Measurements from ENCODE around the gene REEP1. TPM values are rescaled to one million over a fixed set of nuclear protein-coding genes. Genes with fewer than 3 reads are reported as not detected.

The REEP1 gene
- total RNA-seq, 4 donors from 2014 or later, result 0.34 to 5.2 (median 2.4) TPM

- 63% methylated on average over 5 of the region's 5 CpGs for WGBS
- no peak for DNase-seq (ENCODE audit: low spot score in 2 of 2)
- peaks cover 46% of the 10 kb centered on the region for H3K4me1 ChIP-seq
These were observed 116.3 kb downstream of the REEP1 start for GRCh38 chr2:86221066-86221684.

GRCh38 chr2:86219896-86220295 lies 117.5 kb downstream of the REEP1 start:
- H3K4me3 ChIP-seq, result no peak overlapping the region
- no peak for DNase-seq (ENCODE audit: low spot score in 2 of 2)
- no peak overlapping the region for H3K27ac ChIP-seq
- H3K36me3 ChIP-seq, result no peaks in the 10 kb centered on the region
- no peaks in the 10 kb centered on the region for H3K9me3 ChIP-seq
- peaks cover 37% of the 10 kb centered on the region for H3K4me1 ChIP-seq
- WGBS, result 83% methylated on average over 5 of the region's 5 CpGs
- H3K27me3 ChIP-seq, result no peaks in the 10 kb centered on the region
- no peak for TF ChIP-seq CTCF (IDR thresholded peaks at IDR 0.05)
- TF ChIP-seq POLR2AphosphoS5 (IDR thresholded peaks at IDR 0.05), result no peak
- TF ChIP-seq POLR2A (IDR thresholded peaks at IDR 0.05), result no peak
- TF ChIP-seq EP300 (IDR thresholded peaks at IDR 0.05), result no peak

More at GRCh38 chr2:86221066-86221684, 116.3 kb downstream of the REEP1 start:
- Histone ChIP-seq H3K27me3 (no peaks in the 10 kb centered on the region), H3K27ac (no peak overlapping the region), H3K36me3 (no peaks in the 10 kb centered on the region), H3K4me3 (no peak overlapping the region), H3K9me3 (no peaks in the 10 kb centered on the region)
- TF ChIP-seq CTCF (IDR thresholded peaks at IDR 0.05) (peak; percentile 50 to 76), POLR2AphosphoS5 (IDR thresholded peaks at IDR 0.05) (no peak)

GRCh38 chr2:86218124-86218523 lies 119.3 kb downstream of the REEP1 start:
- Histone ChIP-seq H3K27me3 (no peaks in the 10 kb centered on the region), H3K4me3 (no peak overlapping the region), H3K27ac (no peak overlapping the region), H3K9me3 (no peaks in the 10 kb centered on the region), H3K4me1 (peaks cover 19% of the 10 kb centered on the region), H3K36me3 (peaks cover 12% of the 10 kb centered on the region)
- no peak for TF ChIP-seq EP300 (IDR thresholded peaks at IDR 0.05)
- WGBS, result 95% methylated on average over 4 of the region's 4 CpGs
- no peak for DNase-seq (ENCODE audit: low spot score in 2 of 2)

GRCh38 chr2:86216575-86217555 lies 120.6 kb downstream of the REEP1 start:
- no peak overlapping the region for H3K27ac ChIP-seq
- no peaks in the 10 kb centered on the region for H3K27me3 ChIP-seq
- DNase-seq (ENCODE audit: low spot score in 2 of 2), result no peak
- H3K4me3 ChIP-seq, result peak overlapping the region; percentile 5
- peaks cover 21% of the 10 kb centered on the region for H3K36me3 ChIP-seq
- TF ChIP-seq EP300 (IDR thresholded peaks at IDR 0.05), result no peak
- TF ChIP-seq POLR2A (IDR thresholded peaks at IDR 0.05), result no peak
- no peak for TF ChIP-seq POLR2AphosphoS5 (IDR thresholded peaks at IDR 0.05)
- TF ChIP-seq CTCF (IDR thresholded peaks at IDR 0.05), result no peak
- 58% methylated on average over 13 of the region's 13 CpGs for WGBS
- H3K9me3 ChIP-seq, result no peaks in the 10 kb centered on the region
- peaks cover 8% of the 10 kb centered on the region for H3K4me1 ChIP-seq

GRCh38 chr2:86214503-86214832 lies 123.0 kb downstream of the REEP1 start:
- H3K27me3 ChIP-seq, result no peaks in the 10 kb centered on the region
- no peak for TF ChIP-seq EP300 (IDR thresholded peaks at IDR 0.05)
- no peak for TF ChIP-seq POLR2AphosphoS5 (IDR thresholded peaks at IDR 0.05)
- TF ChIP-seq CTCF (IDR thresholded peaks at IDR 0.05), result no peak
- no peak for TF ChIP-seq POLR2A (IDR thresholded peaks at IDR 0.05)
- H3K27ac ChIP-seq, result no peak overlapping the region
- no peak overlapping the region for H3K4me3 ChIP-seq
- WGBS, result 85% methylated on average over 2 of the region's 2 CpGs
- peaks cover 45% of the 10 kb centered on the region for H3K36me3 ChIP-seq
- H3K4me1 ChIP-seq, result peaks cover 8% of the 10 kb centered on the region
- no peak for DNase-seq (ENCODE audit: low spot score in 2 of 2)
- H3K9me3 ChIP-seq, result no peaks in the 10 kb centered on the region

Measured in suprapubic skin (tissue), 4 donors.